GM20431 (cell line): ENCODE data around the gene EIF5A2.
"Not testable (repeated sequence)": the region's sequence is repeated elsewhere in the genome, so short reads cannot be mapped to it uniquely, and the experiment has no call there.

Experiments used
- in situ Hi-C: fragments of 300-500 bp; cut with MseI, MboI; formaldehyde crosslinking; loops from one replicate; pipeline ENCODE4 v1.15.0; 2020; ENCODE audit warnings: low sequenced_read_pairs; ENCODE audit not compliant: unreplicated experiment

Gene EIF5A2

DNA sequence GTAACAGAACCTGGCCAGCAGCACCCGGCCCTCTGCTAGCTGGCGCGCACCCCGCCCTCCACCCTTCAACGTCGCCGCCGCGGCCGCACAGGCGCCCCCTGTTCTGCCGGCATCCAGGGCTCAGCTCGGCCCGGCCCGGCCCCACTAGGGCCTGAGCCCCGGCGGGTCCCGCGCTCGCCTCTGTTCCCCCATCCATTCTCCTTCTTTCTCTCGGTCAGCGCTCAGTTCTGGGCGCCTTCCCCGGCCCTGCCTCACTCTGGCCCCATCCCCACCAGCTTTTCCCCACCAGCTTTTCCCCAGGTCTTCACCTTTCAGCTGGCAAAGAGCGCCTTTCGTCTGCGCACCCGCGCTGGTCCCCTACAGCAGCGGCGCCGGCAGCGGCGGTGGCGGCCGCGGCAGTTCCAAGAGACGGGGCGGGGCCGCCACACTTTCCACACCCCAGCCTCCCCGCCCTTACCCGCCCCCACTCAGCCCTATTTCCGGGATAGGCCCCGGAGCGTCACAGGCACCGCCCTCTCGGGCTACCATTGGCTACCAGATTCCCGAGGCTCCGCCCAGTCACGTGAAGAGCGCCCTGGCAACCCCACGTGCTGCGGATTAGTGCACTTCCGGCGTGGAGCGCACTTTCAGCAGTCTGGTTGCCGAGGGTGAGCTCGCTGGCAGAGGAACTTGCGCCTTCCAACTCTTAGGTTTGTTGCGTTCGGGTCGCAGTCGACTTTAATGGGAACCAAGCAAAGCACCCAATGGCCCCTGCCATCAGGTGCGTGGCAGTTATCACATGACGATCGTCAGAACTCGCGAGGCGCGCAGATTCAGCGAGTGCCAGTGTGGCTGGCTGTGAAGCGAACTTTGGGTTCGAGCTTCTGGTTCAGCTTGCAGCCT is at the start of gene EIF5A2:
Gene EIF5A2, minus strand, starts transcription at position 403 of the 882 bp plus-strand sequence. CDS start 831 bp downstream, outside the sequence.
- in situ Hi-C loops, result no loop called here

DNA sequence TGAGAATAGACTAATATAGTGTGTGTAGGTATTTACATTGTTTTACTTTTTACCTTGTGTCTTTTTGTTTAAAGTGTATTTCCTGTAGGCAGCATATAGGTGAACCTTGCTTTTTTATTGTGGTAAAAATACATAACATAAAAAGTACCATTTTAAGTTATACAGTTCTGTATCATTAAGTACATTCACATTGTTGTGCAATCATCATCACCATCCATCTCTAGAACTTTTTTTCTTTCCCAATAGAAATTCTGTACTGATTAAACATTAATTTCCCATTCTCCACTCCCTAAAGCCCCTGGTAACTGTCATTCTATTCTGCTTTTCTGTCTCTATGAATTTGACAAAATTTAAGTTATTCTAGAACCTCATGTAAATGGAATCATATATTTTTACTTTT is 48.2 kb upstream of the EIF5A2 start:
- in situ Hi-C loops, result loop anchor here (25.0 kb wide), 1 partner anchor 606 kb away; no protein-coding TSS in a partner anchor

DNA sequence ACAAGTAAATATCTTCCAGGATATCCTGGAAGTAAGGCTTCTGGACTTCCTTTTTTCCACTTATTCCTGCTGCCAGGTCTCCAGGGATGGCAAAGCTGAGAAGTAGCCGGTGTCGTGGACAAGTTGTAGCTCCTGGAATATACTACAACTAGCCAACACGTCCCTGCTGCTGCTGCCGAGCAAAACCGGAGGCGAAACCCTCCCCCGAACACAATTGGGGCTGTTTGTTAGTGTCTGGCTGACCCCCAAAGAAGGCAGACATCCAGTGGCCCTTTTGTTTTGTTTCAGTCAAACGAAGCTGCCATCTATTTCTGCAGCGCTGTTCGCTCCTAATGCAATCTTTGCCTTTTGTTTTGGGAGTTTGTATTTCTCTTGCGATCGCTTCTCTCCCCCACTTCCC is 45.3 kb upstream of the EIF5A2 start:
- in situ Hi-C loops, result loop anchor here (25.0 kb wide), 1 partner anchor 609 kb away; no protein-coding TSS in a partner anchor

DNA sequence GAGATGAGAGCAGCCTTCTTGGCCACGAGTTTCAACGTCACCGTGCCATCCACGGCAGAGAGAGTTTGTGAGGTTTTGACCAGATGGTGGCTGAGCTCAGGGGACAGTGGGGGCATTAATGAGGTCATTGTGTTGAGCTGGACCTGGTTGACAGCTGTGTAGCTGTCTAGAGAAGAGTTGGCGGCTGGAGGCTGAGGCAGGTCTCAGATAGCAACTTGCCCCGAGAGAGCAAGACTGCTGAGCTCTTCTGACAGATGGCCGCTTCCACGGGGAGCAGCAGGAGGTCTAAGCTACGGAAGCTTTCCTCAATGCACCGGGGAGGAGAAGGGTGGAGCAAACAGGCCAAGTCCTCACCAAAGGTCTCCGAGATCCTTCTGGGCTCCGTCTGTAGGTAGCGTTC is 44.8 kb upstream of the EIF5A2 start:
- in situ Hi-C loops, result loop anchor here (25.0 kb wide), 1 partner anchor 609 kb away; no protein-coding TSS in a partner anchor

DNA sequence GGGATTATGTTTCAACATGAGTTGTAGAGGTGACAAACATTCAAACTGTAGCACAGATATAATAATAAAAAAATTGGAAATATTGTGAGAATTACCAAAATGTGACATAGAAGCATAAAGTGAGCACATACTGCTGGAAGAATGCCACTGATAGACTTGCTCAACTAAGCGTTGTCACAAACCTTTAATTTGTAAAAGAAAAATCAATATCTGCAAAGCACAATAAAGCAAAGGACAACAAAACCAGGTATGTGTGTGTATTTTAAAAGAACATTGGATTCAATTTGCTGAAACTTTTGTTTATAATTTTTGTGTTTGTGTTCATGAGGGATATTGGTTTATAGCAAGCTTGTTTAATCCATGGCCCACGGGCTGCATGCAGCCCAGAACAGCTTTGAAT is 40.8 kb upstream of the EIF5A2 start:
- in situ Hi-C loops, result no loop called here

DNA sequence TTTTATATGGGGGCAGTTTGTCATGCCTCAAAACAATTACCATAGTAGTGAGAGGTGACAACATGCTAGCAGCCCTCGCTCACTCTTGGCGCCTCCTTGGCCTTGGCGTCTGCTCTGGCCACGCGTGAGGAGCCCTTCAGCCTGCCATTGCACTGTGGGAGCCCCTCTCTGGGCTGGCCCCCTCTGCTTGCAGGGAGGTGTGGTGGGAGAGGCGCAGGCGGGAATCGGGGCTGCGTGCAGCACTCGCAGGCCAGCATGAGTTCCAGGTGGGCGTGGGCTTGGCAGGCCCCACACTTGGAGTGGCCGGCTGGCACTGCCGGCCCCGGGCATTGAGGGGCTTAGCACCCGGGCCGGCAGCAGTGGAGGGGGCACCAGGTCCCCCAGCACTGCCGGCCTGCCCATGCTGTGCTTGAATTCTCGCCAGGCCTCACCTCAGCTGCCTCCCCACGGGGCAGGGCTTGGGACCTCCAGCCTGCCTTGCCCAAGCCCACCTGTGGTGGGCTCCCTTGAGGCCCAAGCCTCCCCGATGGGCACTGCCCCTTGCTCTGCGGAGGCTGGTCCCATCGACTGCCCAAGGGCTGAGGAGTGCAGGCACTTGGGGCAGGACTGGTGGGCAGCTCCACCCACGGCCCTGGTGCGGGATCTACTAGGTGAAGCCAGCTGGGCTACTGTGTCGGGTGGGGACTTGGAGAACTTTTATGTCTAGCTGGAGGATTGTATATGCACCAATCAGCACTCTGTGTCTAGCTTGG is 38.8 kb upstream of the EIF5A2 start:
- in situ Hi-C loops, result no loop called here

DNA sequence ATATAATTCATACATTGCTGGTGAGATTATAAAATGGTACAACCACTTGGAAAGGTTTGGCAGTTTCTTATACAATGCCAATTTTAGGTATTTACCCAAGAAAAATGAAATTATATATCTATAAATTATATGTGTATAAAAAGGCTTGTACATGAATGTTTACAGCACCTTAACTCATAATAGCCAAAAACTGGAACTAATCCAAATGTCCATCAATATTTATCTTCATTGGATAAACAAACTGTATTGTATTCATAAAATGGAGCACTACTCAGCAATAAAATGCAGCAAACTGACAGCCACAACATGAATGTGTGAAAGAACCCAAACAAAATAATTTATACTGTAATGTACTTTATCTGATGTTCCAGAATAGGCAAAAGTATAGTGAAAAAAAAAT is 33.6 kb upstream of the EIF5A2 start:
- in situ Hi-C loops, result no loop called here

DNA sequence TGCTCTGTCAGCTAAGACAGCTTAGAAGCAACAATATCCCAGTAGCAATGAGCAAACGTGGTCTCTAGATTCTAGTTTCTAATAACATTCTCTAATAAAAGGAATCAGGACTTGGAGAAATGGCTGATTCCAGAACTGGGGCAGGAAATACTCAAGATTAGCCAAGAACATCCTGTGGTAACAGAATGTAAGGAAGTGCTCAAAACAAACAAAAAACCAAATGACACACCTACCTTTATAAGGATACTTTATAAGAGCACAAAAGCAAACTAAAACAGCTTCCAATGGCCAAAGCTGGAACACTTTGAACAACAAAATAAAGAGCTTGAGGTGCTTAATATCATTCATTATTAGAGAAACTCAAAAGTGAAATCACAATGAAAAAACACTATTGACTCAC is 33.1 kb upstream of the EIF5A2 start:
- in situ Hi-C loops, result no loop called here

DNA sequence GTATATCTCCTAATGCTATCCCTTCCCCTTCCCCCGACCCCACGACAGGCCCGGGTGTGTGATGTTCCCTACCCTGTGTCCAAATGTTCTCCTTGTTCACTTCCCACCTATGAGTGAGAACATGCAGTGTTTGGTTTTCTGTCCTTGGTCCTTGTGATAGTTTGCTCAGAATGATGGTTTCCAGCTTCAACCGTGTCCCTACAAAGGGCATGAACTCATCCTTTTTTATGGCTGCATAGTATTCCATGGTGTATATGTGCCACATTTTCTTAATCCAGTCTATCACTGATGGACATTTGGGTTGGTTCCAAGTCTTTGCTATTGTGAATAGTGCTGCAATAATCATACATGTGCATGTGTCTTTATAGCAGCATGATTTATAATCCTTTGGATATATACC is 24.6 kb upstream of the EIF5A2 start:
- in situ Hi-C loops, result not testable (repeated sequence)

DNA sequence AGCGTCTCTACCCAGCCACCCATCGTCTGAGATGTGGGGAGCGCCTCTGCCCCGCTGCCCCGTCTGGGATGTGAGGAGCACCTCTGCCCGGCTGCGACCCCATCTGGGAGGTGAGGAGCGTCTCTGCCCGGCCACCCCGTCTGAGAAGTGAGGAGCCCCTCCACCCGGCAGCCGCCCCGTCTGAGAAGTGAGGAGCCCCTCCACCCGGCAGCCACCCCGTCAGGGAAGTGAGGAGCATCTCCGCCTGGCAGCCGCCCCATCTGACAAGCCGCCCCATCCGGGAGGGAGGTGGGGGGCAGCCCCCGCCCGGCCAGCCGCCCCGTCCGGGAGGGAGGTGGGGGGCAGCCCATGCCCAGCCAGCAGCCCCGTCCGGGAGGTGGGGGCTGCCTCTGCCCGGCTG is 15.1 kb upstream of the EIF5A2 start:
- in situ Hi-C loops, result not testable (repeated sequence)

DNA sequence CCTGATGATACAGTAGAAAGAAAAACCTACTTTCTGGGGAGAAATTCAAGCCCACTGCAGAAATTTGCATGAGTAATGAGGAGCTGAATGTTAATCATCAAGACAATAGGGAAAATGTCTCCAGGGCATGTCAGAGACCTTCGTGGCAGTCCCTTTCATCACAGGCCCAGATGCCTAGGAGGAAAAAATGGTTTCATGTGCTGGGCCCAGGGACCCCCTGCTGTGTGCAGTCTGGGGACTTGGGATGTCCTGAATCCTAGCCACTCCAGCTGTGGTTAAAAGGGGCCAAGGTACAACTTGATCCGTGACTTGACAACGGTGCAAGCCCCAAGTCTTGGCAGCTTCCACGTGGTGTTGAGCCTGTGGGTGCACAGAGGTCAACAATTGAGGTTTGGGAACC is 10.3 kb upstream of the EIF5A2 start:
- in situ Hi-C loops, result no loop called here

DNA sequence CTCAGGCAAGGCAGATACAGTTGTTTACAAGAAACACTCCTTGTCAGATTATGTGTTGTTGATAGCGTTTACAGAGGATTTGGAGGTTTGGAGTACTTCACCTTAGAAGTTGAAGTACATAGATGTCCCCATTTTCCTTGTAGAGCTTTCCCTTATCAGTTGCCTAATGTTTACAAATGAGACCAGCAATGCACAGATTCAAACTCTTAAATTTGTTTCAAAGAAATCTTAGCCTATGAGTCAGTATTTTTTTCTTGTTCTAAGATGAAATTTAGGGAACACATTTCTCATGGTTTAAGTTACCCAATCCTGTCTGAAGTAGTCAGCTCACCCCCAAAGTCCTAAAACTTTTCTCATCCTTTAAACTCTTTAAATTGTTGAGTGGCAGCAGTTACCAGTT is 6.3 kb upstream of the EIF5A2 start:
- in situ Hi-C loops, result no loop called here

DNA sequence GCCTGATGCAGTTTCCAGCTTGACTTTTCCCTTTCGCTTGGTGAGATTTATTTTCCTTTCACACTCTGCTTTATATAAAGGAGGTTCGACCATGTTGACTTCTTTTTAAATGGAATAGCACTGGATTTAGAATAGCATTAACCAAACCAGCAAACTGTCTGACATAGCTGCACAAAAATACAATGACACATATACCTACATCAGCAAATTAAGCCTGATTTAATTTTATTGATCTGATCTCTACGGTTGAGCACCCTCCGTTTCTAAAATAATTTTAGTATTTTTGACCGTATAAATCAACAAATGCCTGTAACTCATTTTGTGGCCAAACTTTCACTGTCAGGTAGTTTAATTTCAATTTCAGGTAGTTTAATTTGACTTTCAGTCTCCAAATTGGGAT is 5.8 kb upstream of the EIF5A2 start:
- in situ Hi-C loops, result no loop called here

DNA sequence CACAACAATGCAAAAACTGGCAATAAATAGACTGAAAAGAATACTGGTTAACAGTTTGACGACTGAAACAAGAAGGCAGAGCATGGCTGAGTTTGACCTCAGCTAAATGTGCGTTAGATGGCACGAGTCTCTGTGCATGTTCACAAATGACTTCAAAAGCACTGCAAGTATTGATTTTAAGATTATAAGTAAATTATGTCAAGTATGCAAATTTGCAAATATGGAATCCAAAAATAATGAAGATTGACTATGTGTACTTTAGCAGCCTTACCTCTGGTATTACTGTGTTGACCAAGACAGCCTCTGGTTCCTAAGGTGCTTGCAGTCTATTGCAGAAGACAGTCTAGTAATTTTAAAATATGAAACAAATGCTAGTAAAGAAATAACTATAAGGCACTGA is 2.6 kb upstream of the EIF5A2 start:
- in situ Hi-C loops, result no loop called here

DNA sequence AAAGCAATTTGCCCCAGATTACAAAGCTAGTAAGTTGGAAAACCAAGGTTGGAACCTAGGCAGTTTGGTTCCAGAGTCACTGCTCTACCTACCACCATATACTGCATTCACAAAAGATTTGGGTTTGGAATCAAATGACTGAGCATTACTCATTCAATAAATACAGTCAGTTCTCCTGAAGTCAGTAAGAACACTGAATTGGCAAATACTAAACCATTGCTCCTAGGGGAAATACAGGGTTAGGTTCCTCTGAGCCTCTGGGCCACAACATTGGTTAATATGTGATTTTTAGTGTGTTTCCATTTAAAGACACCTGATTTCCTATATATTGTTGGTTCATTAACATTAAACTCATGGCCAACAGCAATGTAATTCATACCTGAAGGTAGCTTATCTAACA is 2.1 kb upstream of the EIF5A2 start:
- in situ Hi-C loops, result no loop called here

DNA sequence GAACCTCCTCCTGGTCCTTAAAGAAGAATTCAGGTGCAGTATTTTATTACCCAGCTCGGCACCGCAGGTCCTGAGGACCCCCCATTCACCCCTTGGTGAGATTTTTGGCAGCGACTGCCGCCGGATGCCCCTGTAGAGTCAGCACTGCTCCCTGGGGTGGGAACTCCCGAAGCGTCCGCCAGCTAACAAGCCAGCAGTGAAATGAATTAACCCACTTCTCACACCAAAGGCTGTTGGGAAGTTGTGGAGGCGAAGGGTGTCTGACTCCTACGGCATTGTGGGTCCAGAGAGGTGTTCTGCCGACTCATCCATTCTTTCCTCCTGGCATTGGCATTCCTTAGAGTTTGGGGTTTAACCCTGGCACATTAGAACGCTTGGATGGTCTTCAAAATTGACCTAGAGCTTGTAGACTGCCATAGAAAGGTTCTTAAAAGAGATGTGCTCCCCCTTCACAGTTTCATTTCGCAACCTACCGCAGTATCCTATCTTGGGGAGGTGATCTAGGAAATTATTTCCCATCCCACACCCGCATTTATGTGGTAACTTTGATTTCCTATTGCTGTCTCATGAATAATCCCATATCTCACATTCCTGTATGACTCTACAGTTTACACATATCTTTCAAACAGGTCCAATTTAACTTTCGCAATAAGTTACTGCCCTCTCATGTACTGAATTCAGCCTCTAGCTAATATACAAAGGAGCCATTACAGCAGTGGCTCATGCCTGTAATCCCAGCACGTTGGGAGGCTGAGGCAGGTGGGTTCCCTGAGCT is 879 bp upstream of the EIF5A2 start:
- in situ Hi-C loops, result no loop called here

DNA sequence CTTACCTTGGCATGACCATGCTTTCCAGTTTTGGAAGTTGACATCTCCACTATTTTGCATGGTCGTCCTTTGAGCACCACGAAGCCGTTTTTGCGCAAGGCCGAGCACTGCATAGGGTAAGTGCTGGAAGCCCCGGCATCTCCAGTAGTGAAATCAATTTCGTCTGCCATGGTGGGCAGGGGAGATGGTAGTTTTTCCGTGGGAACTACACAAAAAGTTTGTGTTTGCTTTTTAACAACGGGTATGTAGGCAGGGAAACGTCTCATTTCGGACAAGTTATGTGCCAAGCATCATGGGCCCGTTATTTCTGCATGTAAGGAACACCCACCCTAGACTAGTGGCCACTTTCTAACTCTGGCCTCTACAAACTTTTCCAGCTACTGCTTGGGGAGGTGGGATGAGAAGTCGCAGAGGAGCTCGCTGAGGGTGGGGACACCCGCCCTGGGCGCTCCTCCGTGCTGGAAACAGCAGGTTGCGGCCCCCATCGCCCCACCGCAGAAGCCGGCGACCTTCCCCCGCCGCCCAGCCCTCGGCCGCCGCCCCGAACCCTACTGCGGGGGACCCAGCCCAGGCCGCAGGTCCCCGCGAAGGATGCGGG is 701 bp downstream of the EIF5A2 start:
- in situ Hi-C loops, result no loop called here

DNA sequence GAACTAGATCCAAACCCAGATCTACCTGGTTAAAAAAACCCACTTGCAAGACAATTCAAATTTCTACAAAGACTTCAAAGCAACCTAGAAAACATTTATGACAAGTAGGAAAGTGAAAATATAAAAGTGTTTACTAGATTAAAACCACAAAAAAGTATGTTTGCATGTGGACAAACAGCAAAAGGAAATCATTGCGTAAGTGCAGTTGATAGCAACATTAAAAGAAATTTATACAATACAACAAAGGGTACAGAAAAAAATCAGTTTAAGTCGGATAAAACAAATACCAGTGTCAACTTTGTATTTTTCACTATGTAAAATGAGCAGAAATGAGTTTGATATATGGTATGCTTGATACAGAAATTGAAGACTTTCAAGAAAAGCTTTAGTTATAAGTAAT is 2.6 kb downstream of the EIF5A2 start:
- in situ Hi-C loops, result no loop called here

DNA sequence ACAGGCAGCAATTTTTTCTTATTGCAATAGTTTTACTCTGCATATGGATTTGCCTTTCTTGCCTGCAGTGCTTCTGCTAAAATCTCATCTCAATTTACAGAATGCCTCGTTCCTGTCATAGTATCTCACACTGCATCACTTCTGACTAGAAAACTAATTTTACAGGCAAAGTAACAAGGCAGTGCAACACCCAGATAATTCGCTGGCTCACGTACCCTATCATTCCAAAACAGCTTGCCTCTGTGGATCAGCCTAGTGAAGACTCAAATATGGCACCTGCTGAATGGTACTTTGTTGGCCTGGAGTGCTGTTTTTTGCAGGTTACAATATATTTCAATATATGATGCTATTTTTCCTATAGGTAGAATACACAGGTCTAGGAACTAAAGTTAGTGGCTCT is 5.3 kb downstream of the EIF5A2 start:
- in situ Hi-C loops, result no loop called here

DNA sequence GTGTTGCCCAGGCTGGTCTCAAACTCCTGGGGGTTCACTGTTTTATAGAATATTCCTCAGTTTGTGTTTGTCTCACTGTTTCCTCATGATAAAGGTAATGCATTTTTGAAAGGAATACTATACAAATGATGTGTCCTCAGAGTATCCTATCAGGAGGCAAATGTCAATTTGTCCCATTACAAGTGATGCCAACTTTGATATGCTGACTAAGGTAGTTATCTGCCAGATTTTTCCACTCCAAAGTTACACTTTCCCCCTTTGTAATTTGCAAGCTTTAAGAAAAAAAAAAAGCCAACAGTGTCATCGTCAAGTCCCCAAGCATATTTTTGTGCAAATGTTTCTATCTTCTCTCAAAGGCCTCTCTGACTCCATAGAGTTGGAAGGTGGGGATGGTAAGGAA is 9.0 kb downstream of the EIF5A2 start:
- in situ Hi-C loops, result no loop called here
